ENCODE results near the gene PREP. TPM values are rescaled to one million over a fixed set of nuclear protein-coding genes. Genes with fewer than 3 reads are reported as not detected.

PREP gene
- total RNA-seq, 4 donors from 2014 or later = 17.4 to 39.5 (median 24.0) TPM

DNA sequence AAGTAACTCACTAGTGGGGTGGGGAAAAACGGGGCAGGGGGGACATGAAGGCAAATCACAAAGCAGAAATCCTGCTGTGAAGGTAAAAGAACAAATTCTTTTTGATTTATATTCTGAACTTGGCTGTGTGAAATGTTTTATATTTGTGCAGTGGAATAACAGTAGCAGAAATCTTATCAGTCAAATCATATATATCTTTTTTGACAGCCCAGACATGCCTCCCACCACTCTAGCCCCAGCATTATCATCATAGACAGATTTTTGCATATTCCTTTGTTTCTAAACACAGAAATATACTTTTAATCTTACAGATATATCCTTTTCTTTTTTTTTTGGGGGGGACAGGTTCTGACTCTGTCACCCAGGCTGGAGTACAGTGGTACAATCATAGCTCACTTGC is 97.4 kb downstream of the PREP start:
- TF ChIP-seq, protein P1, sequence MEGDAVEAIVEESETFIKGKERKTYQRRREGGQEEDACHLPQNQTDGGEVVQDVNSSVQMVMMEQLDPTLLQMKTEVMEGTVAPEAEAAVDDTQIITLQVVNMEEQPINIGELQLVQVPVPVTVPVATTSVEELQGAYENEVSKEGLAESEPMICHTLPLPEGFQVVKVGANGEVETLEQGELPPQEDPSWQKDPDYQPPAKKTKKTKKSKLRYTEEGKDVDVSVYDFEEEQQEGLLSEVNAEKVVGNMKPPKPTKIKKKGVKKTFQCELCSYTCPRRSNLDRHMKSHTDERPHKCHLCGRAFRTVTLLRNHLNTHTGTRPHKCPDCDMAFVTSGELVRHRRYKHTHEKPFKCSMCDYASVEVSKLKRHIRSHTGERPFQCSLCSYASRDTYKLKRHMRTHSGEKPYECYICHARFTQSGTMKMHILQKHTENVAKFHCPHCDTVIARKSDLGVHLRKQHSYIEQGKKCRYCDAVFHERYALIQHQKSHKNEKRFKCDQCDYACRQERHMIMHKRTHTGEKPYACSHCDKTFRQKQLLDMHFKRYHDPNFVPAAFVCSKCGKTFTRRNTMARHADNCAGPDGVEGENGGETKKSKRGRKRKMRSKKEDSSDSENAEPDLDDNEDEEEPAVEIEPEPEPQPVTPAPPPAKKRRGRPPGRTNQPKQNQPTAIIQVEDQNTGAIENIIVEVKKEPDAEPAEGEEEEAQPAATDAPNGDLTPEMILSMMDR (IDR thresholded peaks at IDR 0.05; ENCODE audit: low read depth) = no peak

DNA sequence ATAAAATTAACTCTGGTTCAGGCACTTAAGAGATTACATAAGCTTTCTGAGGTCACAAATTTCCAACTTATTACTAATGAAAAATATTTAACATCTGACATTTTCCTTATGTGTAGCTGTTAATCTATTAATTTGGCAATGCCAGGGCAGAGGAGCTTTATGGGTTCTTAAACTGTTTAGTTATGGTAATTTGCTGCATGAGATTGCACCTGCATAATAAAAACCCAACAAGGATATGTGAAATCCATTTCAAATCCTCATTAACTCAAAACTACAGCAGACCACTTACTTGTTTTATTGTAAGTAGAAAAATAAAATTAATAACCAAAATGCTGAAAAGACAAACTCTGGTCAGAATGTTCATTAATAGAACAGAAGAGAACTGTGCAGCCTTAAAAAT is 98.1 kb downstream of the PREP start:
- TF ChIP-seq, protein P1 (IDR thresholded peaks at IDR 0.05; ENCODE audit: low read depth) = no peak

DNA sequence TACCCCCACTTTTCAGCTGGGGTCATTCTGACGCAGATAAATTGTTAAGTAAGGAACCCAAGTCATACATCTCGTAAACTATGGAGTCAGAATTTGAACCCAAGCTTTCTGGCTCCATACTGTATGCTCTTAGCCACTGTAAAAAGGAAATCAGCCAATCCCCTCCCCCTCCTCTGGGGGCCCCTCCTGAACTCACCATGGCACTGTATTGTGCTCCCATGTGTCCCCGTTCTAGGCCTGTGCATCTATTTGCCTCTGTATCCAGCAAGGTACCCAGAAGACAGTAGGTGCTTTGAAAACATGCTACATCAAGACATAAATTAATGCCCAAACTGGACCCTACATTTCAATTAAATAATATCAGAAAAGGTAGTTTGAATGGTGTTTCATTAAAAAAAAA is 98.5 kb downstream of the PREP start:
- TF ChIP-seq, protein P1 (IDR thresholded peaks at IDR 0.05; ENCODE audit: low read depth) = no peak

DNA sequence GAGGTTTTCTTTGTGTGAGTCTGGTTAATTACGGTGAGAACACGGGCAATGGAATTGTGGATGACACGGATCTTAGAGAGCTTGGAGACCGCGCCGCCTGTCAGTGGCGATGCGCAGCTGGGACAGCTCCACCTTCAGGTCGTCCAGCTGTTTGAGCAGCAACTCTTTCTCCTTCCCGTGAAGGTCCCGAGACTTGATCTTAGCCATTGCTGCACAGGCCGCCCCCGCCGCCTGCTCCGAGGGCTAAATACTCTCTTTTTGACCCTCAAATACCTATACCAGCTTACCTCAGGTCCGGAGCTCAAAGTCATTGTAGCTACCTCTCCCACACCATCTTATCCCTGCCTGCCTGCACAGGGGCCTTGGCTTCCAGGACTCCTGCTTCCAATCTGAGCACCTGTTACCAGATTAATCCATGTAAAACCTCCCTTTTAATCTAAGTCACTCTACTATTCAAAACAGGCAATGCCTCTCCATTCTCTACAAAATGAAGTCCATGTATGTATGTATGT is 100.2 kb downstream of the PREP start:
- TF ChIP-seq, protein P1 (IDR thresholded peaks at IDR 0.05; ENCODE audit: low read depth) = no peak

DNA sequence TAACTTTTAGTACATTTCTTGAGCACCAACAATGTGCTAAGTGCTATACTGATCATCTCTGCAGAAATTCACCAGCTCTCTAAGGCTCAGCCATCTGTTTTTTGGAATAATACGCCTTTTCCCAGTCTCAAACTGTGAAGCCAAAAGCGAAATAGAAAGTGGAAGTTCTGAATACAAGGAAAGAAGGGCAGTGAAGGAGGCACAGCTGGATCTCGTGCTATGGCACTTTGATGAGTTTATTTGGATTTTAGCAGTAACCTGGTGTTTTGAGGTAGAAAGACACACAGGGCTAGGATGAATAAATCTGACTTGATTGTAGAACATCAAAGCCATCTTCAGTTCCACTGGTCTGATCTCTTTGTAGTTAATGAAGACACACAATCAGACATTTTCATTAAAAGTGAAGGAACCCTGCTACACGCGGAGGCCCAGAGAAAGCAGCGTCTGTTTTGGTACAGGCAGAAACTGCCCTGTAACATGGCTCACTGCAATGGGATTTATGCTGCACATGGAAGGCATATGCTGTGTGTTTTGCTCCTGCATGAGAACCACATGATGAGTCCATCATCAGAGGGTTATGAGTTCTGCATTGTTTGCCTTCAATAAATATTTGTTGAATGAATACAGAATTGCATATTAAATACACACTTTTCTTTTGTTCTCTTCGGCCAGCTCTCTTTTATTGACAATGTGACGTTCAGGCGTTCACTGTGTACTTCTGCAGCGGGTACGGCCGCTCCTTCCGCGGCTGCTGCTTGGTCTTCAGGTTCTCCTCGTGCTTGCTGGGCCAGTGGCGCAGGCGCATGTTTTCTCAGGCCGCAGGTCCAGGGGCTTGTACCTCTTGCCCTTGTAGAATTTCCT is 100.9 kb downstream of the PREP start:
- TF ChIP-seq, protein P1 (IDR thresholded peaks at IDR 0.05; ENCODE audit: low read depth) = no peak

DNA sequence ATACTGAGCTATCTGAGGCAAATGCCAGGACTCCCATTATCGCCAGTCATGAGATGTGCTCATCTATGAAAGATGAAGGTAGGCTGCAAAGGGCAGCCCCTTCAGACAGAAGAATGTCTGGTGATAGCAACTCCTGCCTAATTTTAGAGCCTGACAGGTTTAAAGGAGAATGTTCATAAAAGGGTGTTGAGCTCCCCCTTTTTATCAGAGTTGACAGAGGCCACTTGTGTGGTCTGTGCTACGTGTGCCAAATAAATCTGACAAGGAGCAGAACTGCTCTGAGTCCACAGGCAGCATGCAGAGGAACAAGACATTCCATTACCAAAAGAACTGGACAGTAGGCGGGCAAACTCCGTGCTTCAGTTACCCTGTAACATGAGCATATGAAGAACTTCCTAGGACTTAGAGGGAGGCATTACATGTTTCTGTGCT is 101.8 kb downstream of the PREP start:
- TF ChIP-seq, protein P1 (IDR thresholded peaks at IDR 0.05; ENCODE audit: low read depth) = no peak

DNA sequence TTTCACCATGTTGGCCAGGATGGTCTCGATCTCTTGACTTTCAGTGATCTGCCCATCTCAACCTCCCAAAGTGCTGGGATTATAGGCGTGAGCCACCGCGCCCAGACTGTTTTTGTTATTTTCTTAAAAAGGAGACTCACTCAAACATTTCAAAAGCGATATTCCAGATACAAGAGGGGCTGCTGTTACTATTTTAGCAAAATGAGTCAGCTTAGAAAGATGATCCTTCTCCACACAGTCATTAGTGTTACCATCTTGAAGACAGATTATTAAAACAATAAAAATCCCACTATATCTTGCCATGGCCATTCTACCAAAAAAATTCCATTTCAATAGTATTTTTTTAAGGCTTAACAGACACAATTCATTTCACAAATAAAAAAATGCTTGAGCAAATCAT is 102.8 kb downstream of the PREP start:
- TF ChIP-seq, protein P1 (IDR thresholded peaks at IDR 0.05; ENCODE audit: low read depth) = no peak
